NCI-H345 treated with DMSO at 0.1 percent for 48 hours (cell line): ENCODE measurements around the gene MINK1.
"Not testable (repeated sequence)": the region's sequence is repeated elsewhere in the genome, so short reads cannot be mapped to it uniquely, and the experiment has no call there.

ENCODE experiments used
- DNase-seq: peaks from one replicate; lab custom pipeline; 2025; ENCODE audit not compliant: unreplicated experiment; lab: John Stamatoyannopoulos, UW

Gene MINK1

DNA sequence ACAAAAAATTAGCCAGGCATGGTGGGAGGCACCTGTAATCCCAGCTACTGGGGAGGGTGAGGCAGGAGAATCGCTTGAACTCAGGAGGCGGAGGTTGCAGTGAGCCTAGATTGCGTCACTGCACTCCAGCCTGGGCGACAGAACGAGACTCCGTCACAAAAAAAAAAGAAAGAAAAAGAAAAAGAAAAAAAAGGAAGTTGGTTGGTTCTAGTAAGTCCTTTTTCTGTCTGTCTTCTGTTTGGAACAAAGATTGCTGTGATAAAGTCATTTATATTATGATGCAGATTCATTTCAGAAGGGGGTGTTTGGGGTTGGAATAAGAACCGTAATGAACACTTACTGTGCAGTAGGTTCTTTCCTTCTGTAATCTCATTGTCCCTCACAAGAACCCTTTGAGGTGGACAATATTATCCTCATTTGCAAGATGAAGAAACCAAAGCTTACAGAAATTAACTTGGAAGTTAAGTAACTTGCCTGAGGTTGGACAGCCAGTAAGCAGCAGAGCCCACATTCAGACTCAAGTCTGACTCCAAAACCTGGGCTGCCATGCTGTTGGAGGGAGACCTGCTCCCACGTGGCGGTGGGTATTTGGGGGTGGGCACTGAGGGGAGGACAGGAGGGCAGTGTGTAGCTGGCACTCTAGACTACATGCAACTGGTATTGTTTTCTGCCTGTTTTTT, 10.3 kb downstream of the MINK1 start:
- no peak for DNase-seq

DNA sequence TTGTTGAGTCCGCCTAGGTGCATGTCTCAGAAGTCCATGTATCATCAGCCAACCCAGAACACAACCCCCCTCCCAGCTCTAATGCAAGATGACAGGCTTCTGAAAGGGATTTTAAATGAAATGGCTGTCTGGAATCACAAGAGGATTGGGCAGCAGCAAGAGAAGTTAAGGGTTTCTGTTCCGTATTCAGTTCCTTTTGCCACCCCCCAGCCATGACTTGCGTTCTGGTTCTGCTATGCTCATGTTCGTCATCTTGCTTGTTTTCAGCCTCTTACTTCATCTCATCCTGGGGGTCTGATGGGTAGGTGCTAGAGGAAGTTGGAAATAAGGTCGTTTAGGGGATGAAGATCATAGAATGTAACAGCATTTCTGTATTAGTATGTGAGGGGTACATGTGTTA, 12.0 kb downstream of the MINK1 start:
- no peak for DNase-seq

GRCh38 chr17:4846635-4847390, 13.7 kb downstream of the MINK1 start:
- DNase-seq: no peak

GRCh38 chr17:4849011-4849536, 15.9 kb downstream of the MINK1 start:
- DNase-seq: no peak

- DNase-seq: no peak
Observed at GRCh38 chr17:4850246-4850645, 17.1 kb downstream of the MINK1 start.

DNA sequence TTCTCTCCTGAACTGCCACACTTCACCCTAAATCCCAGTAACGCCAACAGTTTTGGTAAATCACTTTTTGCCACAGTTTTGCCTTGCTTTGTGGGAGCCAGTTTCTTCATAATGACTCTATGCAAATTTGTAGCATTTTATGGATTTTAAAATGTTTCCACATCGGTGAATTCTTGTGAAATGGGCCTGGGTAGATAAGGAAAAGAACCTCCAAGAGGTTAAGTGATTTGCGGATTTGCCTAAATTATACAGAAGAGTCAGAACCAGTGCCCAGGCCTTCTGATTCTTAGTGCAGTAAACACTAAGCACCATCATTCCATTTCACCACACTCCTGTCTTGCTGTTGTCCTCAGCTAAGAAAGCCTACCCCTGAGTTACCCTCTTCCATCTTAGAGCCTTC, 17.9 kb downstream of the MINK1 start:
- no peak for DNase-seq

DNA sequence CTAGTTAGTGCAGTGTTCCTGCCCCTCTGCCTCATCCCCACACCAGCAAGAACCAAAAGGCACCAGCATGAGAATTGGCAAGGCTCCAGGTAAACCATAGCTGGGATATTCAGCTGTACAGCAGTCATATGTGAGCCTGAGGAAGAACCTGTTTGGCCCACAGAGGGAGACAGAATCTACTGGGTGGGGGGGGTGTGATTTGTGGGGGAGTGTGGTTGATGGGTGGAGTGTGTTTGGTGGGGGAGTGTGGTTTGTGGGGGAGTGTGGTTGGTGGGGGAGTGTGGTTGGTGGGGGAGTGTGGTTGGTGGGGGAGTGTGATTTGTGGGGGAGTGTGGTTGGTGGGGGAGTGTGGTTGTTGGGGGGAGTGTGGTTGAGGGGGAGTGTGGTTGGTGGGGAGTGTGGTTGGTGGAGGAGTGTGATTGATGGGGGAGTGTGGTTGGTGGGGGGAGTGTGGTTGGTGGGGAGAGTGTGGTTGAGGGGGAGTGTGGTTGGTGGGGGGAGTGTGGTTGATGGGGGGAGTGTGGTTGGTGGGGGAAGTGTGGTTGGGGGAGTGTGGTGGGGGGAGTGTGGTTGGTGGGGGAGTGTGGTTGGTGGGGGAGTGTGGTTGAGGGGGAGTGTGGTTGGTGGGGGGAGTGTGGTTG, 19.5 kb downstream of the MINK1 start:
- DNase-seq: no peak

DNA sequence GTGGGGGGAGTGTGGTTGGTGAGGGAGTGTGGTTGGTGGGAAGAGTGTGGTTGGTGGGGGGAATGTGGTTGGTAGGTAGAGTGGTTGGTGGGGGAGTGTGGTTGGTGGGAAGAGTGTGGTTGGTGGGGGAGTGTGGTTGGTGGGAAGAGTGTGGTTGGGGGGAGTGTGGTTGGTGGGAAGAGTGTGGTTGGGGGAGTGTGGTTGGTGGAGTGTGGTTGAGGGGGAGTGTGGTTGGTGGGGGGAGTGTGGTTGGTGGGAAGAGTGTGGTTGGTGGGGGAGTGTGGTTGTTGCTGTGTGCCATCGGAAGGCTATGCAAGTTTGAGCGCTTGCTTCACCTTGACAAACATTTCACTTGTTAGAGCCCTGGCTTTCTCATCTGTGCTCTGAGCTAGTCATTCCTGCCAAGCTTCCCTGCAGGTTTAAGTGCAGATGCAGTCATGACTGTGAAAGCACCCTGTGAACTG, 20.1 kb downstream of the MINK1 start:
- DNase-seq: no peak

DNA sequence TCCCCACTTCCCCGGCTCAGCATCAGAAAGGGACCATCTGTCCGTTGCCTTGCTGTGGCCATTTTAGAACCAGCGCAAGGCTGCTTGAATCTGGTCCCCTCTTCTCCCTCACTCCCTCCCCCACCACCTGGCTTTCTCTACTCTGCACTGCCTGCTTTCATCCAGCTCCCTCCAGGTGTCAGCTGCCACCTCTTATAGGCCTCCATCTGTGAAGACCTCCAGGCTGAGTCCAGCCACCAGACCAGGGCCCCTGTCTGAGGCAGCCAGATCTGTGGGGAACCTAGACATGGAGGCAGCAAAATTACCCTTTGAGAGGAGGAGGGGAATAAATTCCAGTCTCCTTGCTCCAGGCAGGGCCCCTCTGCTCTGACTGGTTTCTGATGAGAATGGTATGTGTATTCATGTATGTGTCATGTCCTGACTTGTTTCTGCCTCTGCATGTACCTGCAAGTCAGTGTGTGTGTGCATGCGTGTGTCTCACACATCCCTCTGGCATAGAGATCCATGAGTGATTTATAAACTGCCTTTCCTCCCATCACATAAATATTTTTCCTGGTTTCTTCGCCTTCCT, 21.1 kb downstream of the MINK1 start:
- DNase-seq: no peak

- no peak for DNase-seq
Observed at GRCh38 chr17:4856271-4856936, 23.3 kb downstream of the MINK1 start.

DNA sequence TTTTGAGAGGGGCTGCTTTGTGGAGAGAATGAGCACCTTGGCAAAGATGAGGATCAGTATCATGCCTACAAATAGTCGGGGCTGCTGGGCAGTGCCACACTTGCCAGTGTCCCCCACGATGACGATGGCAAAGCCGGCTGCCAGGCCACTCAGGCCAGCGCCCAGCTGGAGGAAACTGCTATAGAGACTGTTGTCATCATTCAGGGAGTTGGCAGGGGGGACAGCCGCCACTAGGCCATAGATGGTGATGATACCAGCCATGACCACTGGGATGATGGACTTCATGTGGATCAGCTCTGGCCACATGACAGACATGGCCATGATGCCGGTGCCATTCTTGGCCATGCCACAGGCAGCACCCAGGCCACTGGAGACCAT, 23.8 kb downstream of the MINK1 start:
- no peak for DNase-seq

GRCh38 chr17:4857347-4857746, 24.2 kb downstream of the MINK1 start:
- DNase-seq: not testable (repeated sequence)

DNA sequence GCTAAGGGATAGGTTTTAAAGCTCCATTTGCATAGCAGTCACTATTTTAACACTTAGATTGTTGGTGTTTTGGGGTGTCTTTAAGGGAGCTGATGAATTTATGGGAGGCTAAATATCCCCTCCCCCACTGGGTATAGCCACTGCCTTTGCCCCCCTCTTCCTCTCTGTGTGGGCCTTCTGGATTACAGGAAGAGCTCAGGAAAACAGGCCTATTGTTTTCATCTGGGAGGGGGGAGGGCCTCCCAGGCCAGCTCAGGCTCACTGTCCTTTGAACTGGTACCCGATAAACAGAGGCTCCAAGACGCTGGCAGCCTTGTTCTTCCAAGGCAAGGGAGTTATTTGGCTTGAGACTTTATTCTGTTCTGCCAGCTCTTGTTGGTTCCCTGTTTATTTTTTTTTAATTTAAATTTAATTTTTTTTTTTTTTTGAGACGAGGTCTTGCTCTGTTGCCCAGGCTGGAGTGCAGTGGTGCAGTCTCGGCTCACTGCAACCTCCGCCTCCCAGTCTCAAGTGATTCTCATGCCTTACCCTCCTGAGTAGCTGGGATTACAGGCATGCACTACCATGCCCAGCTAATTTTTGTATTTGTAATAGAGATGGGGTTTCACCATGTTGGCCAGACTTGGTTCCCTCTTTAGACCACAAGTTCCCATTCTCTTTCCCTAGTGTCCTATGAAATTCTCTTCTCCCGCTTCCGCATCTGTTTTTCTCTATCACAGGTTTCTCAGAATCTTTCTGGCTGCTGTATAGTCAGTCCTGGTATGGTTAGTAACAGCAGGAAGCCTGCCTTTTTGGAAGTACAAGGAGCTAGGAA, 25.1 kb downstream of the MINK1 start:
- DNase-seq: no peak

DNA sequence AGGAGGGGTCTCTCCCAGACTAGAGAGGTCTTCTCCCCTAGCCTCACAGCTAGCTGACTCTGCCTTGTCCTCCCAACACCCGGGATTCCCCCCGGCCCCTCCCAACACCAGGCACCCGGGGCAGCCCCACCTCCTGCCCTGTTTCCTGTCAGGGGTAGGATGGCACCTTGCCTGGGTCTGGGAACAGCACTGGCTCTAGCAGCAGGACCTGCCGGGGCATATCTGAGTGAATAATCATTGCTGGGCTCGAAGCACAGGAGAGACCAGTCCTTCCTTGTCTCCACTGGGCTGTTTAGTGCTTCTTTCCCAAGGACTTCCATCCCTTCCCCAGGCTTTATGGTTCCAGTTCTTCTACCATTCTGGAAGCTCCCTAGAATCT, 25.7 kb downstream of the MINK1 start:
- DNase-seq: no peak

DNA sequence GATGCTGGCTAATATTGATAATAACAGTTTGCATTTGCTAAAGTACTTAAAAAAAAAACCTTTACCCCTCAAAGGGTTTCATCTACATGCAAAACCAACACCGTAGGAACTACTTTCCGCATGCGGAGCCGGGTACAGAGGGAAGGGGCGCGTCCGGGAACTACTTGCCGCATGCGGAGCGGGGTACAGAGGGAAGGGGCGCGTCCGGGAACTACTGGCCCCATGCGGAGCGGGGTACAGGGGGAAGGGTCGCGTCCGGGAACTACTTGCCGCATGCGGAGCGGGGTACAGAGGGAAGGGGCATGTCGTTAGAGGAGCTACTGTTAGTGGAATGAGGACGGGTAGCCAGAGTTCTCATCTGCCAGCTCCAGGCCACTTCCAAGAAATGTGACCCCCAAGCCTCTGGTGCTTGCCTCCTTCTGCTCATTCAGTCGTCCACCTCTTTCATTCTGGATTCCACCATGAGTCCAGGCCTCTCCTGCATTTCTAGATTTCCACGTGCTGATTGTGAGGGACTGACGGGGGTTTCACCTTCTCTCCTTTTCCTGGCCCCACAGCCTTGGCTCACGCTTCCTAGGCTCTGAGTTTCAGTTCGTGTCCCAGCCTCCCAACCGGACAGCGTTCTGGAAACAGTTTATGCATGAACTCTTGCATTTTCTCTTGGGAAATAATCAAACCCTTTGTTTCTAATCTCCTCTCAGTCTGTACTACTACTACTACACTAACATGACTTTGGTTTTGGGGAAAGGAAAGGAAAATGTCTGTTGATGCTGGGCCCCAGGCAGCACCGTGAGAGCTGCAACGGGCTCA, 26.9 kb downstream of the MINK1 start:
- DNase-seq: no peak

DNA sequence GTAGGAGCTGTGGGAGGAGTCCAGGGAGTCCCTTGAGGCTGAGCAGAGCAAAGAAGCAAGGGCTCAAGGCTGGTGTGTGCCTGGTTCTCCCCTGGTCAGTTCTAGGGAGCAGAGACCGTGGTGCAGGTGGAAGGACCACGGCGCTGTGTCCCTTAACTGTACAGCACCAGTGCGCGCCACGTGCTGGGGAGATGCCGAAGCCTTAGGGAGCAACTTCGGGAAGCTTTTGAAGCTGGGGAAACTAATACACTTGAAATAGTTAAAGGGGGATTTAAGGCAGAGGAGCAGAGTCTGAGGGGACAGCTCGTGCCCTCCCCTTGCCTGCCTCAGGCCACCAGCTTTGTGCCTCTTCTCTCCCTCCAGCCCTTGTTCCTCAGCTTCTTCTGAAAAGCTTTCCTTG, 27.5 kb downstream of the MINK1 start:
- no peak for DNase-seq

DNA sequence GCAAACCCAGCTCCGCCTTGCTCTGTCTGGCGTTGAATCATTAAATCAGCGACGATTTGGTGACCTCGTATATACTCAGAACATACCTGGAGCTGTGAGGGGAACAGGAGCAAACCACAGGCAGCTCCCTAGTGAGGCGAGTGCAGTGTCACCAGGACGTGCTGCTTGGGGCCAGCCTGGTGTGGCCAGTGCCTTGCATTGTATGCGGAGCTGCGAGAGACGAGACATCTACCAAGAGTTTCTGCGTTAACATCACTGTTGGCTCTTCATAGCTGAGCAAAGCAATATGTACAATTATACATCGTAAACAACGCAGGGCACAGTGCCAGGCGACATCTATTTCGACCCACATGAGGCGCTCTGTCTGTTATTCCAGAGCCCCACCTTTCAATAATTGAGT, 27.9 kb downstream of the MINK1 start:
- DNase-seq: no peak

DNA sequence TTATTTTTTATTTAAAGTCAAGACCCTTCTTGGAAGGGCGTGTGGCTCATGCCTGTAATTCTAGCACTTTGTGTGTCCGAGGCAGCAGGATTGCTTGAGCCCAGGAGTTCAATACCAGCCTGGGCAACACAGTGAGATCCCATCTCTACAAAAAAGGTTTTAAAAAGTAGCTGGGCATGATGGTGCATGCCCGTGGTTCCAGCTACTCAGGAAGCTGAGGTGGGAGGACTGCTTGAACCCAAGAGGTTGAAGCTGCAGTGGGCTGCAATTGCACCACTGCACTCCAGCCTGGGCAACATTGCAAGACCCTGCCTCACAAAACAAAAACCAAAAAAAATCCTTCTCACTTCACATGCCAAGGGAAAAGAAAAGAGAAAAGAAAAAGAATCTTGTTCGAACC, 29.6 kb downstream of the MINK1 start:
- no peak for DNase-seq

GRCh38 chr17:4863321-4863720, 30.2 kb downstream of the MINK1 start:
- DNase-seq: no peak
